ENCODE results near the gene DCHS1.

GRCh38 chr11:6608011-6608410, 47.6 kb downstream of the DCHS1 start:
- TF ChIP-seq, protein P1, sequence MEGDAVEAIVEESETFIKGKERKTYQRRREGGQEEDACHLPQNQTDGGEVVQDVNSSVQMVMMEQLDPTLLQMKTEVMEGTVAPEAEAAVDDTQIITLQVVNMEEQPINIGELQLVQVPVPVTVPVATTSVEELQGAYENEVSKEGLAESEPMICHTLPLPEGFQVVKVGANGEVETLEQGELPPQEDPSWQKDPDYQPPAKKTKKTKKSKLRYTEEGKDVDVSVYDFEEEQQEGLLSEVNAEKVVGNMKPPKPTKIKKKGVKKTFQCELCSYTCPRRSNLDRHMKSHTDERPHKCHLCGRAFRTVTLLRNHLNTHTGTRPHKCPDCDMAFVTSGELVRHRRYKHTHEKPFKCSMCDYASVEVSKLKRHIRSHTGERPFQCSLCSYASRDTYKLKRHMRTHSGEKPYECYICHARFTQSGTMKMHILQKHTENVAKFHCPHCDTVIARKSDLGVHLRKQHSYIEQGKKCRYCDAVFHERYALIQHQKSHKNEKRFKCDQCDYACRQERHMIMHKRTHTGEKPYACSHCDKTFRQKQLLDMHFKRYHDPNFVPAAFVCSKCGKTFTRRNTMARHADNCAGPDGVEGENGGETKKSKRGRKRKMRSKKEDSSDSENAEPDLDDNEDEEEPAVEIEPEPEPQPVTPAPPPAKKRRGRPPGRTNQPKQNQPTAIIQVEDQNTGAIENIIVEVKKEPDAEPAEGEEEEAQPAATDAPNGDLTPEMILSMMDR (IDR thresholded peaks at IDR 0.05; ENCODE audit: low read depth, low read length, poor library complexity, severe bottlenecking): no peak
- no peak for TF ChIP-seq EZH2phosphoT487 (IDR thresholded peaks at IDR 0.05; ENCODE audit: borderline replicate concordance, low read length)

All from DOHH2 (cell line).